Endothelial cell of umbilical vein (primary cell): Measurements from ENCODE around the gene PRPH.

Source experiments
- EZH2 ChIP-seq: IDR thresholded peaks from 2 replicates; pipeline ENCODE4 v1.6.1; 2012; ENCODE audit warnings: borderline replicate concordance, low read depth, mild to moderate bottlenecking, moderate library complexity, low read length, inconsistent platforms; ENCODE audit not compliant: severe bottlenecking
- JUN ChIP-seq: IDR thresholded peaks from 2 replicates; pipeline ENCODE4 v1.6.1; 2011; ENCODE audit warnings: borderline replicate concordance, low read depth; ENCODE audit not compliant: insufficient read length, insufficient read depth
- POLR2A ChIP-seq: IDR thresholded peaks from 2 replicates; pipeline ENCODE4 v1.6.1; 2012; ENCODE audit warnings: low read depth, mild to moderate bottlenecking, control low read depth, low read length
- POLR2AphosphoS5 ChIP-seq: IDR thresholded peaks from 2 replicates; pipeline ENCODE4 v1.6.1; 2012; ENCODE audit warnings: low read depth, mild to moderate bottlenecking, control low read depth, low read length, moderate library complexity; ENCODE audit not compliant: insufficient read depth
- TF ChIP-seq, protein P1 (sequence below), 2 donors: IDR thresholded peaks; 1 replicate in 1 of 2; 2 replicates in 1 of 2; pipeline ENCODE4 v1.5.1; 2011; ENCODE audit warnings: low read length in 2 of 2, mild to moderate bottlenecking in 2 of 2, moderate library complexity in 2 of 2, control low read depth in 1 of 2, inconsistent platforms in 1 of 2, low read depth in 1 of 2; ENCODE audit not compliant: insufficient read depth in 1 of 2; ENCODE audit errors: extremely low read depth in 1 of 2
- TF ChIP-seq, protein P2 (sequence below): IDR thresholded peaks from 2 replicates; pipeline ENCODE4 v1.6.1; 2011; ENCODE audit not compliant: insufficient read depth, insufficient read length

DNA sequence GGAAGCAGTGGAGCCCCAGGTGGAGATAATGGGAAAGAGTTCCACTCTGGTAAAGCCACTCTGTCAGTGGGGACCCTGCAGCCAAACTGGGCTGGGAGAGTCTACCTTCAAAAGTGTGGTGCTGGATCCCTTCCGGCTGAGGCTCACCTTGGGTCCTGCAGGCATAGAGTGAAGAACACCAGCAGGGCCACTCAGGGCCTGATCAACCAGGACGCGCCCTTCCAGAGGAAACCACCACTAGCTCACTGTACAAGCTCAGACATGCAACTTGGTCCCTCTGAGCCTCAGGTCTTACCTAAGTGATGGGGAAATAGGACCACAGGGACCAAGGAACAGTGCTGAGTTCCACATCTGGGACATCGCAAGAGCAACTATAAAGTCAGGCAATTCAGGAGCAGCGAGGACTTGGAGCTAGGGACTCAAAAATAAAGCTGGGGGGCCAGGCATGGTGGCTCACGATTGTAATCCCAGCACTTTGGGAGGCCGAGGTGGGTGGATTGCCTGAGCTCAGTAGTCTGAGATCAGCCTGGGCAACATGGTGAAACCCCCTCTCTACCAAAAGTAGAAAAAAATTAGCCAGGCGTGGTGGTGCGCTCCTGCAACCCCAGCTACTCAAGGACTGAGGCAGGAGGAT is 5.9 kb upstream of the PRPH start:
- TF ChIP-seq POLR2A, result no peak
- TF ChIP-seq, protein P1, sequence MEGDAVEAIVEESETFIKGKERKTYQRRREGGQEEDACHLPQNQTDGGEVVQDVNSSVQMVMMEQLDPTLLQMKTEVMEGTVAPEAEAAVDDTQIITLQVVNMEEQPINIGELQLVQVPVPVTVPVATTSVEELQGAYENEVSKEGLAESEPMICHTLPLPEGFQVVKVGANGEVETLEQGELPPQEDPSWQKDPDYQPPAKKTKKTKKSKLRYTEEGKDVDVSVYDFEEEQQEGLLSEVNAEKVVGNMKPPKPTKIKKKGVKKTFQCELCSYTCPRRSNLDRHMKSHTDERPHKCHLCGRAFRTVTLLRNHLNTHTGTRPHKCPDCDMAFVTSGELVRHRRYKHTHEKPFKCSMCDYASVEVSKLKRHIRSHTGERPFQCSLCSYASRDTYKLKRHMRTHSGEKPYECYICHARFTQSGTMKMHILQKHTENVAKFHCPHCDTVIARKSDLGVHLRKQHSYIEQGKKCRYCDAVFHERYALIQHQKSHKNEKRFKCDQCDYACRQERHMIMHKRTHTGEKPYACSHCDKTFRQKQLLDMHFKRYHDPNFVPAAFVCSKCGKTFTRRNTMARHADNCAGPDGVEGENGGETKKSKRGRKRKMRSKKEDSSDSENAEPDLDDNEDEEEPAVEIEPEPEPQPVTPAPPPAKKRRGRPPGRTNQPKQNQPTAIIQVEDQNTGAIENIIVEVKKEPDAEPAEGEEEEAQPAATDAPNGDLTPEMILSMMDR (IDR thresholded peaks at IDR 0.05; ENCODE audit: extremely low read depth in 1 of 2, insufficient read depth in 1 of 2, low read depth in 1 of 2, low read length in 2 of 2), result no peak
- TF ChIP-seq, protein P2, sequence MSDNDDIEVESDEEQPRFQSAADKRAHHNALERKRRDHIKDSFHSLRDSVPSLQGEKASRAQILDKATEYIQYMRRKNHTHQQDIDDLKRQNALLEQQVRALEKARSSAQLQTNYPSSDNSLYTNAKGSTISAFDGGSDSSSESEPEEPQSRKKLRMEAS, result no peak
- no peak for TF ChIP-seq POLR2AphosphoS5
- no peak for TF ChIP-seq EZH2
- no peak for TF ChIP-seq JUN
